ENCODE results near the gene ZBTB14.

ZBTB14 gene

GRCh38 chr18:5295231-5295920, at the start of gene ZBTB14:
Gene ZBTB14, minus strand, starts transcription at chr18:5295726. Its CDS starts 2,480 bp downstream, at chr18:5293246.
- DNase-seq (ENCODE audit: low spot score): peak; percentile 90

DNA sequence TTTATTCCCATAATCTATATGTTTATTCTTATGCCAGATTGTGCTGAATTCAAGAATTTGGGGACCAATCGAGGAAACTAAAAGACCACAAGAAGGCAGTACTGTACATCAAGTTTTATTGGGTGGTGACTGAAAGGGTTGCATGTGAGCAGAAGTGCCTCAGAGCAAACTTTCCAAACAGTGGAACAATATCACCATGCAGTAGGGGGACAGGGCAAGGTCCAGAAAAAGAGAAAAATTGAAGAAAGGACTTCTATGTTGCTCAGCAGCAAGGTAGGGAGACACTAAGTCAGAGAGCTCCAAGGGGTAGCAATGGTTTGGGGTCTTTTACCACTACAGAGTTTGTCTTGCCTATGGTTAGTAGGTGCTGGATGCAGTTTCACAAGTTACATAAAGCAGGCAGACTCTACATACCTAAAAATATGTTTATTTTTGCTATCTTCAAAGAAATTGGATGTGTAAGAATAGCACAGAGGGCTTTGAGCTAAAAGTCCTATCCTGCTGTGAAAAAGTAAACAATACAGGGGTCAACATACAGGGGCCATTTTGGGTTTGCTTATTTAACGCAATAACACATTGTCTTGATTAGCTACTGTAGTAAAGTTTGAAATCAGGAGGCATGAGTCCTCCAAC, 43.8 kb upstream of the ZBTB14 start:
- DNase-seq (ENCODE audit: low spot score): no peak

DNA sequence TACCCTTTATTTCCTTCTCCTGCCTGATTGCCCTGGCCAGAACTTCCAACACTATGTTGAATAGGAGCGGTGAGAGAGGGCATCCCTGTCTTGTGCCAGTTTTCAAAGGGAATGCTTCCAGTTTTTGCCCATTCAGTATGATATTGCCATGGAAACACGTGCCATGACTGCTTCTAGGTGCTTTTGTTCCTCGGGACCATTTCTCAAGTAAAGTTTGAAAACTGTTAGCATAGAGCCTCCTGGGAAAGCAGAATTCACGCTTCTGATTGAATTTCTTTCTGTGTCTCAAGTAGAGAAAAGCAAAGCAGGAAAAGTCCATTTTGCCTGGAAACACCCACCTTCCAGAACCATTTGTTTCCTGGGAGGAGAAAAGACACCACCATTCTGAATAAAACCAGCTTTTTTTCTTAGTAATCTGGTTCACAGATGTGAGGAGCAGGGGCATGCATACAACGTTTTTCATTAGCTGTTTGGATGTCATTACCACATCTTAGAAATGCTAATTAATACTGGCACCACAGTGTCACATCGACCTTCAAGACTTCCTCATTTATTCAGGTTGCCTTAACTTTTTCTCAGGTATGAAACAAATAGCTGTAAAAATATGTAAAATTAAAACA, 39.0 kb upstream of the ZBTB14 start:
- DNase-seq (ENCODE audit: low spot score): no peak

GRCh38 chr18:5318061-5318700, 22.7 kb upstream of the ZBTB14 start:
- DNase-seq (ENCODE audit: low spot score): no peak

GRCh38 chr18:5317186-5317585, 21.7 kb upstream of the ZBTB14 start:
- no peak for DNase-seq (ENCODE audit: low spot score)

DNA sequence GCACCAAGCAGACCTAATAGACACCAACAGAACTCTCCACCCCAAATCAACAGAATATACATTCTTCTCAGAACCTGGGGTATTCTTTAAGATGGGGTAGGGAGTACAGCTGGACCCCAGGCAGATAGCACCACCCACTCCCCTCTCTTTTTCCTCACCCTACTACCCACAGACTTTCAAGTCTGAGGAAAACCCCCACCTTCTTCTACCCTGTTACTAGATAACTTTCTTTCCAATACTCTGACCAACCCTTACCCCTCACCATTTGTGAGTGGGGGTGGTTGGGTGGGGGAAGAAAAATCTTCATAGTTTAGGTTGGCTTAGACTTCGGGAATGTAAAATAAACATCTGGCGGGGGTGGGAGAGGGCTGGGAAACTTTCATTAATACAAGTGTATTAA, 20.3 kb upstream of the ZBTB14 start:
- DNase-seq (ENCODE audit: low spot score): no peak

DNA sequence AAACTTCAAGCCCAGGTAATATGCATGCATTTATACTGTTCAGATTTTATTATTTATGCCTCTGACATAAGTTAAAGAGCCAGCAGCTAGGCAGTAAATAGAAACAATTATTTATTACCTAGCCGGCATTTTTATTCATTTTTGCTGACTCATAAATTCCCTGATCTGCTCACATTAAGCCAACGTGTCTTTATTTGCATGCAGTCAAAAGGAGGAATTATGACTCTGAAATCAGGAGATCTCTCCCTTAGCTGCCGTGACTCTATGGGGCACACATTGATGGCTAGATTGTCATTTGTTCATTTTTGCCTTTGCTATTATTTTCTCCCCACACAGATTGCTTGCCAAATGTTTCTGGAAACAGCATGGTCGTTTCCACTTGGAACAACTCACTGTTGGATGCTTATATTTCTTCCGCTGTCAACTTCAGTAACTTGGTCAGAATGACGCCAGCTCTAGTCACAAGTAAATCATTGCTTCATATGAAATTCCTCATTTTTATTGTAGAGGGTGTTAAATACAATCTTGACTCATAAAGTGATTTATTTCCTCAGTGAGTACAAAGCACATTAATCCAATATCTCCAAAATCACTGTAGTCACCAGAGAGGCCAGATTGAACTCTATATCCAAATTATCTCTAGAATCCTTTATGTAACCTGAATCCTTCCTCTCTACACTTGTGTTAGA, 15.9 kb upstream of the ZBTB14 start:
- DNase-seq (ENCODE audit: low spot score): no peak

GRCh38 chr18:5309888-5310470, 14.5 kb upstream of the ZBTB14 start:
- DNase-seq (ENCODE audit: low spot score): no peak

DNA sequence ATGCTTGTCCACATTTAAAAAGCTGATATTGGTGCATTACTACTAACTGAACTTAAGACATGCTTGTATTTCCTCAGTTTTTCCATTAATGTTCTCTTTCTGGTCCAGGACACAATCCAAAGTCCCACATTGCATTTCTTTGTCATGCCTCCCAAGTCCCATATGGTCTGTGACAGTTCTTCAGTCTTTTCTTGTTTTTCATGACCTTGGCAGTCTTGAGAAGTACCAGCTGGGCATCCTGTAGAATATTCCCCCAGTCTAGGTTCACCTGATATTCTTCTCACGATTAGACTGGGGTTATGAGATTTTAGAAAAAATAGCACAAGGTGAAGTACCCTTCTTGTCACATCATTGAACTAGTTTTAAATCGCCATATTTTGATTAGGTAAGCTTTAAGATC, 10.3 kb upstream of the ZBTB14 start:
- no peak for DNase-seq (ENCODE audit: low spot score)

DNA sequence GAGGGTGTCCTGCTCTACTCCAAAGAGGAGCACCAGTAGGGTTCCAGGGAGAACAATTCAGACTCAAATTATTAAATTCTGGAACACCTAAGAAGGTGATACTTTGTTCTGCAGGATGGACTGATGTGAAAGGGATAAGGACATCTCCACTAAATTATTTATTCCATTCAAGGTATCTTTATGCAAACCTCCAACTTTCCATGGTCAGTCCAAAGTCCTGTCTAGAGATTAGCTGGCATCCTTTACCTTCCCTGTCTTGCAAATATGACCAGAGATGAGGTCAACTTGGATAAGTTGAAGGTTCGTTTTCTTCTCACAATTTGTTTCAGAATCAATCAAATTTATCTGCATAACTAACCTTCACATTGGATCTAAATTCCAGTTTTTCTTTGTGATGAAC, 8.7 kb upstream of the ZBTB14 start:
- DNase-seq (ENCODE audit: low spot score): no peak

GRCh38 chr18:5303636-5304035, 8.1 kb upstream of the ZBTB14 start:
- DNase-seq (ENCODE audit: low spot score): no peak

GRCh38 chr18:5302606-5303005, 7.1 kb upstream of the ZBTB14 start:
- DNase-seq (ENCODE audit: low spot score): no peak

DNA sequence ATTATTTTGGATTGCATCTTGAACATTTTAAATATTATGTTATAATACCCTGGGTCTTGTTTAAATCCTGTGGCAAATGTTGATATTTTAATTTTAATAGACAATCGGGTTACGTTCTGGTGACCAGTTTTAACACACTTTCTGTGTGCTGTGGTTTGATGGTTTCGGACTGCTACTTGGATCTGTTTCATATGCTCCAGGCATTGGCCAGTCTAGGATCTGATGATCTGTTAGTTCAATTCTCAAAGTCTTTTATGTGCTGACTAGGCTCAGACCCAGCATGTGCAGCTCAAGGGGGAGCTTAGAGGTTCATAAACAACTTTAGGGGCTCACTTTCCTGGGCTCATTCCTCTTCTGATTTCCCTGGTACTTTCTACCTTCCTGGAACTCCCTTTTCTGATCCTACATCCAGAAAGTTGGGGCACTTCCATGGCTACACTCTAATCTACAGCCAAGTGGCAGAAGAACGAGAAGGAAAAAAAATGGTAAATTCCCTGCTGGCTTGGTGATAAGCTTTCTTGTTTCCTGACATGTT, 5.0 kb upstream of the ZBTB14 start:
- no peak for DNase-seq (ENCODE audit: low spot score)

- no peak for DNase-seq (ENCODE audit: low spot score)
These were observed 2.8 kb upstream of the ZBTB14 start for GRCh38 chr18:5298156-5298852.

- no peak for DNase-seq (ENCODE audit: low spot score)
These were observed 2.1 kb upstream of the ZBTB14 start for GRCh38 chr18:5297597-5297996.

DNA sequence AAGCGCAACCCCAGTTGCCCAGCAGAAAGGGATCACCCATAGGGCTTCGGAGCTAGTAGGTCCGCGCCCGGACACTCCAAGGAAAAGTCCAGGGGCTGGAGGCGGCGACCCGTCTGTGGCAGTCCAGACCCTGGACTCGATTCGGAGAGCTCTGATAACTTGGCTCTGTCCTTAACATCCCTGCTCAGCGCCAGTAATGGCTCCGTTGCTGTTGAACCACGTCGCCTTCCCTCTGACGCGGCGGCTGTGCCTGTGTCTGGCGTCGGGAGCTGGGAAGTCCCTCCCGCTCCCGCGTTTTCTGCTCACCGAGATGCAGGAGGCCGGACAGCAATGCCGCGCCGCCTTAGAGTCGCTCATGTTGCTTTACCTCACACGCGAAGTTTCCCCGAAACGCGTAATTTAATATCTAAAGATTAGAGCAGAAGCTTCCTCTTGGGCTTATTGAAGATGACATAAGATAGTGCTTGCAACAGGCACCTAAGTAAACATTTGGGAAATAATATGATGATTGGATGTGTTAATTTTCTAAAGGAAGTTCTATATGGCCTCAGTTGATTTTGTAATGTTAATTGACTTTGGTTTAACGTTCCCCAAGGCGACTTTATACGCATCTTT, 1.3 kb upstream of the ZBTB14 start:
- peak; percentile 88 for DNase-seq (ENCODE audit: low spot score)

DNA sequence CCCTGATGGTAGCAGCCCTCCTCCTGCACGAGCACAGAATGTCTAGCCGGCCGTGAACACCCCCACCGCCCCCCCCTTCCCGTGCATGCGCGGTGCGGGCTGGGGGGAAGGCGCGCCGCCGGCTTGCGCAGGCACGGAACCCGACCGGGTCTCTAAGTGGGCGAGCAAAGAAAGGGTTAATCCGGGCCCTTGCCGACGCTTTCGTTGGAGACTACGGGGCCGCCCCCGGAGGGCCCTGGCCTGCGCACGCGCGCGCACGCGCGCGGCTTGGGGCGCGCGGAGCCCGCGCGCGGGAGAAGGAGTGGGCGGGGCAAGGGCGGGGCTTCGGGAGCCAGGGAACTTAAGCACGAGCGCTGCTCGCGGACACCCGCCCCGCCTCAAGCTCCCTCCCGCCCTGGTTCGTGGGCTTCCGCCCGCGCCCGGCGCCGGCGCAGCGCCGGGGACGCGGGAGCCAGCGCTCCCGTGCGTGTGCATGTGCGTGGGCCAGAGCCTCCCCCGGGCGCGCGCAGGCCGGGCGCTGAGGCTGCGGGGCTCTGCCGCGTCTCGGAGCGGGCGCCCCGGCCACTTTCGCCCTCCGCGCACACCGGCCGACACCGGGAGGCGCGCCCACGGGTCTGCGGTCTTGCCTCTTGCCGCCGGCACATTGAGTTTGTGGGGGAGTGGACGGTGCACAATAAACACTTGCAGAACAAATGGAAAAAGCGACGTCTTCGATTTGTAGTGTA, 617 bp upstream of the ZBTB14 start:
- peak; percentile 99 for DNase-seq (ENCODE audit: low spot score)

GRCh38 chr18:5294457-5295230, 882 bp downstream of the ZBTB14 start:
- DNase-seq (ENCODE audit: low spot score): peak; percentile 53

- peak; percentile 8 for DNase-seq (ENCODE audit: low spot score)
These were observed 1.4 kb downstream of the ZBTB14 start for GRCh38 chr18:5294113-5294456.
